IMR-90 (cell line): ENCODE measurements around the gene RUSC1. TPM values are rescaled to one million over a fixed set of nuclear protein-coding genes. Genes with fewer than 3 reads are reported as not detected.

Source experiments
- ATAC-seq: fragments of 200-7000 bp; cut with Tn5 transposase; 2 replicates; pipeline ENCODE4 v1.9.1; 2020; ENCODE audit warnings: low read depth, mild to moderate bottlenecking, moderate library complexity
- BruUV-seq: library from RNA; stranded (reverse); fragments of 400-500 nt; replicated peaks from 2 replicates; lab custom pipeline; 2021; lab: Mats Ljungman, UMichigan
- CTCF ChIA-PET: fragments of 300-600 bp; formaldehyde crosslinking; extraction: SDS; loops from one replicate; lab custom pipeline; 2021; ENCODE audit warnings: antibody characterized with exemption; lab: Yijun Ruan, JAX
- POLR2A ChIA-PET: fragments of 300-600 bp; sonication (Branson Sonifier 250); formaldehyde crosslinking; loops from one replicate; lab custom pipeline; 2022; ENCODE audit warnings: antibody characterized with exemption; ENCODE audit not compliant: unreplicated experiment; lab: Charles Lee
- DNase-seq: peaks from one replicate; pipeline ENCODE4 v3.0.0; 2013
- H2AFZ ChIP-seq: replicated peaks from 2 replicates; pipeline ENCODE3; 2013; ENCODE audit warnings: low read length, mild to moderate bottlenecking; ENCODE audit not compliant: poor library complexity
- H2AK5ac ChIP-seq: 2 replicates; pipeline ENCODE4 v1.6.1; 2013; ENCODE audit warnings: low read depth, low read length, inconsistent platforms
- H2AK9ac ChIP-seq: replicated peaks from 2 replicates; pipeline ENCODE3; 2013; ENCODE audit warnings: mild to moderate bottlenecking, low read depth, low read length, moderate library complexity; ENCODE audit not compliant: poor library complexity
- H2BK120ac ChIP-seq: 2 replicates; pipeline ENCODE4 v1.6.1; 2013; ENCODE audit warnings: low read depth, low read length, inconsistent platforms
- H2BK15ac ChIP-seq: 3 replicates; pipeline ENCODE4 v1.6.1; 2013; ENCODE audit warnings: low read depth, low read length, inconsistent platforms
- H2BK20ac ChIP-seq: 2 replicates; pipeline ENCODE4 v1.6.1; 2013; ENCODE audit warnings: low read depth, mild to moderate bottlenecking, inconsistent platforms, low read length, moderate library complexity
- H2BK5ac ChIP-seq: 2 replicates; pipeline ENCODE4 v1.6.1; 2013; ENCODE audit warnings: mild to moderate bottlenecking, low read depth, low read length, inconsistent platforms; ENCODE audit not compliant: poor library complexity, severe bottlenecking
- H3K14ac ChIP-seq: replicated peaks from 2 replicates; pipeline ENCODE4 v1.6.1; 2013; ENCODE audit warnings: low read depth, low read length, inconsistent platforms
- H3K18ac ChIP-seq: 2 replicates; pipeline ENCODE4 v1.6.1; 2013; ENCODE audit warnings: low read depth, low read length, control low read depth
- H3K23ac ChIP-seq: 2 replicates; pipeline ENCODE4 v1.6.1; 2013; ENCODE audit warnings: low read depth, low read length, inconsistent platforms
- H3K27ac ChIP-seq: 2 replicates; pipeline ENCODE4 v1.5.1; 2013; ENCODE audit warnings: mild to moderate bottlenecking, control low read depth, low read length; ENCODE audit not compliant: insufficient read depth
- H3K27me3 ChIP-seq: 2 replicates; pipeline ENCODE4 v1.6.1; 2013; ENCODE audit warnings: low read length; ENCODE audit not compliant: control insufficient read depth, insufficient read depth
- H3K36me3 ChIP-seq: 2 replicates; pipeline ENCODE4 v1.6.1; 2013; ENCODE audit warnings: low read length, mixed read lengths; ENCODE audit not compliant: control insufficient read depth, insufficient read depth
- H3K4ac ChIP-seq: 2 replicates; pipeline ENCODE4 v1.6.1; 2013; ENCODE audit warnings: low read depth, low read length, inconsistent platforms
- H3K4me1 ChIP-seq: 2 replicates; pipeline ENCODE4 v1.6.1; 2013; ENCODE audit warnings: low read length, mixed read lengths; ENCODE audit not compliant: control insufficient read depth, insufficient read depth
- H3K4me2 ChIP-seq: 2 replicates; pipeline ENCODE4 v1.6.1; 2013; ENCODE audit warnings: low read depth, mild to moderate bottlenecking, control low read depth, low read length, moderate library complexity
- H3K4me3 ChIP-seq: 2 replicates; pipeline ENCODE4 v1.5.1; 2013; ENCODE audit warnings: low read depth, mild to moderate bottlenecking, control low read depth, low read length, moderate library complexity; ENCODE audit not compliant: insufficient read depth
- H3K56ac ChIP-seq: 2 replicates; pipeline ENCODE4 v1.6.1; 2013; ENCODE audit warnings: low read length, inconsistent platforms; ENCODE audit not compliant: insufficient read depth; ENCODE audit errors: extremely low read depth
- H3K79me1 ChIP-seq, 2 experiments: 2 replicates each; pipeline ENCODE4 v1.6.1; 2013; ENCODE audit warnings: low read length in 2 of 2, inconsistent platforms in 1 of 2, low read depth in 1 of 2
- H3K9ac ChIP-seq: 2 replicates; pipeline ENCODE4 v1.6.1; 2013; ENCODE audit warnings: low read depth, low read length, control low read depth
- H3K9me1 ChIP-seq: 2 replicates; pipeline ENCODE4 v1.6.1; 2013; ENCODE audit warnings: low read length, inconsistent platforms; ENCODE audit not compliant: insufficient read depth
- H3K9me3 ChIP-seq: 2 replicates; pipeline ENCODE4 v1.6.1; 2013; ENCODE audit warnings: low read length; ENCODE audit not compliant: control insufficient read depth, insufficient read depth
- H4K20me1 ChIP-seq: 2 replicates; pipeline ENCODE4 v1.6.1; 2013; ENCODE audit warnings: low read length, inconsistent platforms; ENCODE audit not compliant: insufficient read depth
- H4K5ac ChIP-seq: 2 replicates; pipeline ENCODE4 v1.6.1; 2013; ENCODE audit warnings: mild to moderate bottlenecking, low read depth, low read length, control low read depth
- H4K8ac ChIP-seq, 2 experiments: 2 replicates each; pipeline ENCODE4 v1.6.1; 2013; ENCODE audit warnings: low read depth in 2 of 2, low read length in 2 of 2, control low read depth in 1 of 2, inconsistent platforms in 1 of 2
- H4K91ac ChIP-seq: 2 replicates; pipeline ENCODE4 v1.6.1; 2013; ENCODE audit warnings: low read depth, low read length, inconsistent platforms; ENCODE audit not compliant: insufficient read depth
- CEBPB ChIP-seq: IDR thresholded peaks from 2 replicates; pipeline ENCODE4 v1.6.1; 2012; ENCODE audit warnings: low read depth, low read length, improper control_type of control experiment
- CHD1 ChIP-seq: IDR thresholded peaks from 2 replicates; pipeline ENCODE4 v1.6.1; 2012; ENCODE audit warnings: low read depth, low read length, improper control_type of control experiment
- FOS ChIP-seq: fragments of 150-350 bp; IDR thresholded peaks from 2 replicates; pipeline ENCODE4 v1.6.1; 2016; ENCODE audit warnings: low read depth, low read length
- MAFK ChIP-seq: IDR thresholded peaks from 2 replicates; pipeline ENCODE4 v1.6.1; 2012; ENCODE audit warnings: low read depth, low read length, improper control_type of control experiment
- RAD21 ChIP-seq: IDR thresholded peaks from 2 replicates; pipeline ENCODE4 v1.6.1; 2012; ENCODE audit warnings: low read length, improper control_type of control experiment
- SMC3 ChIP-seq: fragments of 150-350 bp; IDR thresholded peaks from 2 replicates; pipeline ENCODE4 v1.6.1; 2016; ENCODE audit warnings: low read depth, mild to moderate bottlenecking, antibody characterized with exemption, low read length, moderate library complexity
- USF2 ChIP-seq: fragments of 150-350 bp; IDR thresholded peaks from 2 replicates; pipeline ENCODE4 v1.6.1; 2017; ENCODE audit warnings: mild to moderate bottlenecking, antibody characterized with exemption, low read length, low read depth
- WGBS, 2 experiments: methylation state at CpG; one replicate each; pipeline versions ENCODE4 v1.1.5 to v1.1.7; 2013; ENCODE audit warnings: missing lambda C conversion rate in 2 of 2; ENCODE audit not compliant: insufficient read length in 1 of 2; ENCODE audit errors: extremely low coverage in 2 of 2; 5-methylcytosine and 5-hydroxymethylcytosine counted together
- dilution Hi-C: fragments of 300-500 bp; cut with HindIII; formaldehyde crosslinking; loops from one replicate; pipeline ENCODE4 v1.14.3; 2018; ENCODE audit warnings: low sequenced_read_pairs; ENCODE audit not compliant: unreplicated experiment
- in situ Hi-C: fragments of 300-500 bp; cut with MboI; formaldehyde crosslinking; loops from 3 replicates; pipeline ENCODE4 v1.14.3; 2019; ENCODE audit warnings: low sequenced_read_pairs, inconsistent platforms, mixed read lengths
- intact Hi-C: fragments of 100-400 bp; cut with micrococcal nuclease; formaldehyde crosslinking; loops from 2 replicates; pipeline ENCODE4 v1.10.0; 2022
- polyA plus RNA-seq, 3 experiments: library from polyadenylated mRNA; depleted of rRNA; stranded (reverse); fragments of >200 nt; gene quantifications; 2 replicates each; pipeline ENCODE4 v1.2.3, GENCODE V29; 2012; ENCODE audit warnings: low replicate concordance in 1 of 3
- total RNA-seq: library from RNA; depleted of rRNA; stranded (reverse); fragments of >200 nt; gene quantifications from 2 replicates; pipeline ENCODE4 v1.2.3, GENCODE V29; 2012
- TF ChIP-seq, protein P1 (sequence below): conservative IDR thresholded peaks from 2 replicates; pipeline ENCODE4 v1.5.1; 2012; ENCODE audit warnings: mild to moderate bottlenecking, low read depth, low read length, improper control_type of control experiment

The RUSC1 gene
- total and polyA plus RNA-seq, 2 of the 4 experiments (the other 2 are of a cell fraction) = 4.1 to 31.4 TPM

DNA sequence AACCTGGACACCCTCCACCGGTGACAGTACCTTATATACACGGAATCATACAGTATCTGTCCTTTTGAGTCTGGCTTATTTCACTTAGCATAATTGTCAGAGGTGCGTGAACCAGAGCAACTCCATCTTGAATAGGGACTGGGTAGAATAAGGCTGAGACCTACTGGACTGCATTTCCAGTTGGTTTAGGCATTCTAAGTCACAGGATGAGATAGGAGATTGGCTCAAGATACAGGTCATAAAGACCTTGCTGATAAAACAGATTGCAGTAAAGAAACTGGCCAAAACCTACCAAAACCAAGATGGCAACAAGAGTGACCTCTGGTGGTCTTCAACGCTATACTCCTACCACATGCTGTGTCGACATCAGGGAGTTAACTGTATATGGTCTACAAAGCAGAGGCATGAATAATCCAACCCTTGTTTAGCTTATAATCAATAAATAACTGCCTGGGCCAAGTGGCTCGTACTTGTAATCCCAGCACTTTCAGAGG is 13.4 kb upstream of the RUSC1 start:
- Histone ChIP-seq H3K4ac (peak overlapping the region; percentile 33; the same call in 1 of the 2 replicates), H4K8ac (peak overlapping the region; percentile 62 to 89; a peak in 3 of 4 replicates), H3K79me1 (peaks cover 14 to 32% of the 10 kb centered on the region in 2 experiments), H3K27ac (no peak overlapping the region), H2BK5ac (no peak overlapping the region), H3K56ac (no peak overlapping the region), H4K5ac (no peak overlapping the region), H3K18ac (no peak overlapping the region), H3K4me2 (no peak overlapping the region), H3K36me3 (peaks cover 3% of the 10 kb centered on the region), H2AFZ (no peak overlapping the region), H2BK20ac (no peak overlapping the region), H2AK5ac (no peak overlapping the region), H3K14ac (no peak overlapping the region), H2BK15ac (no peak overlapping the region), H3K9me1 (peaks cover 7% of the 10 kb centered on the region; the same call in 1 of the 2 replicates), H3K27me3 (no peaks in the 10 kb centered on the region), H2BK120ac (no peak overlapping the region), H3K4me1 (peaks cover 4% of the 10 kb centered on the region), H3K4me3 (no peak overlapping the region), H4K91ac (no peak overlapping the region), H3K23ac (no peak overlapping the region), H3K9ac (no peak overlapping the region; the same call in 1 of the 2 replicates), H3K9me3 (no peaks in the 10 kb centered on the region), H4K20me1 (no peaks in the 10 kb centered on the region), H2AK9ac (no peak overlapping the region)
- peak; percentile 59; the same call in 1 of the 2 replicates for TF ChIP-seq CEBPB
- TF ChIP-seq SMC3 = peak; percentile 27; the same call in 1 of the 2 replicates
- TF ChIP-seq, protein P1, sequence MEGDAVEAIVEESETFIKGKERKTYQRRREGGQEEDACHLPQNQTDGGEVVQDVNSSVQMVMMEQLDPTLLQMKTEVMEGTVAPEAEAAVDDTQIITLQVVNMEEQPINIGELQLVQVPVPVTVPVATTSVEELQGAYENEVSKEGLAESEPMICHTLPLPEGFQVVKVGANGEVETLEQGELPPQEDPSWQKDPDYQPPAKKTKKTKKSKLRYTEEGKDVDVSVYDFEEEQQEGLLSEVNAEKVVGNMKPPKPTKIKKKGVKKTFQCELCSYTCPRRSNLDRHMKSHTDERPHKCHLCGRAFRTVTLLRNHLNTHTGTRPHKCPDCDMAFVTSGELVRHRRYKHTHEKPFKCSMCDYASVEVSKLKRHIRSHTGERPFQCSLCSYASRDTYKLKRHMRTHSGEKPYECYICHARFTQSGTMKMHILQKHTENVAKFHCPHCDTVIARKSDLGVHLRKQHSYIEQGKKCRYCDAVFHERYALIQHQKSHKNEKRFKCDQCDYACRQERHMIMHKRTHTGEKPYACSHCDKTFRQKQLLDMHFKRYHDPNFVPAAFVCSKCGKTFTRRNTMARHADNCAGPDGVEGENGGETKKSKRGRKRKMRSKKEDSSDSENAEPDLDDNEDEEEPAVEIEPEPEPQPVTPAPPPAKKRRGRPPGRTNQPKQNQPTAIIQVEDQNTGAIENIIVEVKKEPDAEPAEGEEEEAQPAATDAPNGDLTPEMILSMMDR = peak; percentile 50
- no peak for TF ChIP-seq MAFK
- no peak for TF ChIP-seq FOS
- TF ChIP-seq CHD1 = no peak
- TF ChIP-seq RAD21 = peak; percentile 47
- no peak for TF ChIP-seq USF2
- intact Hi-C loops (loop anchor here (5.0 kb wide), 1 partner anchor 45 kb away; the partner anchor contains the start of gene SCAMP3), in situ Hi-C loops (no loop called here), dilution Hi-C loops (no loop called here)
- WGBS, 2 experiments = no CpG with 5 or more reads among the region's 6 CpGs
- BruUV-seq = no TSS peak
- ATAC-seq (no peak), DNase-seq (peak; percentile 61)
- ChIA-PET CTCF (interaction anchor here (0.6 to 1.3 kb wide), 3 partner anchors 9 to 66 kb away, joined by 3 to 4 read pairs (median 4); no protein-coding TSS in a partner anchor), POLR2A (no interaction called here)
